SK-N-DZ (cell line): ENCODE data around the gene HCAR1. TPM values are rescaled to one million over a fixed set of nuclear protein-coding genes. Genes with fewer than 3 reads are reported as not detected.
"Not testable (repeated sequence)": the region's sequence is repeated elsewhere in the genome, so short reads cannot be mapped to it uniquely, and the experiment has no call there.

Source experiments
- DNase-seq: peaks from one replicate; pipeline ENCODE4 v3.0.0-alpha.2; 2015; ENCODE audit warnings: low spot score
- polyA plus RNA-seq, 2 experiments: library from polyadenylated mRNA; depleted of rRNA; stranded (reverse); fragments of >200 nt; gene quantifications; 2 replicates each; pipeline ENCODE4 v1.2.3, GENCODE V29; 2014

The HCAR1 gene, protein sequence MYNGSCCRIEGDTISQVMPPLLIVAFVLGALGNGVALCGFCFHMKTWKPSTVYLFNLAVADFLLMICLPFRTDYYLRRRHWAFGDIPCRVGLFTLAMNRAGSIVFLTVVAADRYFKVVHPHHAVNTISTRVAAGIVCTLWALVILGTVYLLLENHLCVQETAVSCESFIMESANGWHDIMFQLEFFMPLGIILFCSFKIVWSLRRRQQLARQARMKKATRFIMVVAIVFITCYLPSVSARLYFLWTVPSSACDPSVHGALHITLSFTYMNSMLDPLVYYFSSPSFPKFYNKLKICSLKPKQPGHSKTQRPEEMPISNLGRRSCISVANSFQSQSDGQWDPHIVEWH
- polyA plus RNA-seq (2014; cell fraction: cytosol; rRNA removed): 0.07 TPM in 1 of 2 replicates, not detected in the other
- not detected in 2 replicates for polyA plus RNA-seq (2014; cell fraction: nucleus; rRNA removed)

DNA sequence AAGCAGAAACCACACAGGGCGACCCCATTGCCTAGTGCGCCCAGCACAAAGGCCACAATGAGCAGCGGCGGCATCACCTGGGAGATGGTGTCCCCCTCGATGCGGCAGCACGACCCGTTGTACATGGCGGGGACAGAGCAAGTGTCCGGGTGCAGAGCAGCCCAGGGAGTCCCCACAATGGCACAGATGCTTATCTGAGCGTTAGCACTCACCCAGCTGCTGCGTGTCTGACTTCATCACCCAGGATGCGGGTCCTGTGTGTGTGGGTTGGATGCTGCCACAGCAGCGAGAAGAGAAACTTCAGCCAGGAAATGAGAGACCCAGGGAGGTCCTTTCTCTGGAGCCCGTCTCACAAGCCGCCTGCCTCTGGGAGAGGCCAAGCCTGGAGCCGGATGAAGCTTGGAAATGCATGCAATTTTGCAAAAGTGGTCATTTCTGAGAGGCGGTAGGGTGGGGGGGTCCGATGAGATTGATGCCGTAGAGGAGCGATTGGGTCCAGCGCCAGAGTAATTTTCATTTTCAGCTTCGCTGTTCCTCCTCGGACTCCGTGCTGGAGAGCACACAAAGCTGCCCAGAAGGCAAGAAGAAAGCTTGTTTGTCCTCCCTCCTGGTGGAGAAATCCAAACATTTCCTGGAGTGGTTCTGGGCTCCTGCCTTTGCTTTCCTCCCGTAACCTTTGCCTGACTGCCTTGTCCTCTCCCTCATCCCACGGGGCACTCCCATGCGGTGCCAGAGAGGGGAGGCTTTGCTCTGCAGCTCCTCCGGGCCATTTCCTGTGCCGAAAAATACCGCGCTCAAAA lies at the start of gene HCAR1:
HCAR1 (minus strand) TSS at position 630 of the 800 bp plus-strand sequence; CDS start at position 125, 505 bp downstream.
- DNase-seq: no peak

- no peak for DNase-seq
Measured at GRCh38 chr12:122757568-122757967, 26.9 kb upstream of the HCAR1 start.

DNA sequence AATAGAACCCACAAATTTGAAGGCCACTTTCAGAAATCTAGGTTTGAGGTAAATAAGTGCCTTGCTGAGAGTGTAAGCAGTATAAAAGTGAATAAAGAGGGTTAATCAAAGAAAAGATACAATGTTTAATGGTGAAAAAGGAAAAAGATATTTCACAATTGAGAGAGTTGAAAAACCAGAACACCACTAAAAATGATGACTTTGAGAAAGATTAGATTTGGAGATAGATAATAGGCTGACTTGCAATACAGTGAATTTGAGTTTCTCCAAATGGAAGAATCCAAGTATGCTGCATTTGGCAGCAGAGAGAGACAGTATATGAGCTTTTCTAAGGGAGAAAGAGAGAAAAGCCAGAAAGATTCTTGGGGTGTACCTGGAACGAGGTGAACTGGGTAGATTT lies 24.1 kb upstream of the HCAR1 start:
- DNase-seq: no peak

DNA sequence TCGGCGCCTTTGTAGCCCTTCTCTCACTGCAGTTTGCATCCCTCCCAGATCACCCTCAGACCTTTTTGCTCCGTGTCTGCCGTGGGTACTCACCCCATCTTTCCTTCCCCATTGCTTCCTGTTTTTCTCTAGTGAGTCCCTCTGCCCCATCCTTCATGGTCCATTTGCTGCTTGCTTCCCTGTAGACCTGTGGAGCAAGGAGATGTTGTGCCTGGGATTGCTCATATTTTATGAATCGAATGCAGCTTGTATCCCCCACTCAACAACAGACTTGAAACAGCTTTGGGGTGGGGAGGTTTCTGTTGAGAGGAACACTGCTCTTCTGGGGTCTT lies 22.6 kb upstream of the HCAR1 start:
- no peak for DNase-seq

DNA sequence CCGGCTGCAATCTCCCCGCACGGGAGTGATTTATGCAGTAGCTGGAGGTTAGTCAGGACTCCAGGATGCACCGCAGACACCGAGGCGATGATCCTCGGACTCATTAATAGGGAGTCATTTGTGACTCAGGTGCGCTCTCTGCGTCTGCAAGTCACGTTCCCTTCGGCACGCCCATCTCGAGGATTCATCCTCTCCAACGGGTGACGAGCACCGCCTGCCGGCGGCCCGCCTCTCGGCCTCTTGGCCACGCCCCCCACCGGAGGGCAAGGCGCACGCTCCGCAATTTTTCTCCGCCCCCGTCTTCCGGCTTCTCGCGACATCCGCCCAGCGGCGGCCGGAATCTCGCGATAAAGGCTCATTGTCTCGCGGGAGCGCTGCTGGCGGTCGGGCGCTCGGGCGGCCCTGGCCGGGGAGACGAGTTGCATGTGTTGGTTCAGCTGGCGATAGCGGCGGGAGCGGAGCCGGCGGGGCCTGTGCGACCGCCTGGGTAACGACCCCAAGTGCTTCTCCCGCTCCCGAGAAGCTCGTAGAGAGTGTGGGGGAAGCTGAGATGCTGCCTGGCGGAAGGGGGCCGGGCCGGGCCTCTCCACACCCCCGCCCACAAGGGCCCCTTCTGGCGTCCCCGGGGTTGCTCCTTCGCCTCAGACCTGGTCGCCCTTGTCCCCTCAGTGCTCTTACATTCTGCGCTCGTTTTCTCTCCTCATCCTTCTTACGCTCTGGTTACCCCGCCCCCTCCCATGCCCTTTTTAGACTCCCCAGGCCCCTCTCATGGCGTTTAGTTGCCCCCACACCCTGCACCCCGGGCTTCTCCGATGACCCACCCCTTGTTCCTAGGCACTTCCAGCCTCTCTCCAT lies 22.0 kb upstream of the HCAR1 start, which contains the start of gene DENR:
DENR (plus strand) TSS at position 361 of the 855 bp plus-strand sequence. CDS start 878 bp downstream, outside the sequence.
- peak; percentile 98 for DNase-seq

DNA sequence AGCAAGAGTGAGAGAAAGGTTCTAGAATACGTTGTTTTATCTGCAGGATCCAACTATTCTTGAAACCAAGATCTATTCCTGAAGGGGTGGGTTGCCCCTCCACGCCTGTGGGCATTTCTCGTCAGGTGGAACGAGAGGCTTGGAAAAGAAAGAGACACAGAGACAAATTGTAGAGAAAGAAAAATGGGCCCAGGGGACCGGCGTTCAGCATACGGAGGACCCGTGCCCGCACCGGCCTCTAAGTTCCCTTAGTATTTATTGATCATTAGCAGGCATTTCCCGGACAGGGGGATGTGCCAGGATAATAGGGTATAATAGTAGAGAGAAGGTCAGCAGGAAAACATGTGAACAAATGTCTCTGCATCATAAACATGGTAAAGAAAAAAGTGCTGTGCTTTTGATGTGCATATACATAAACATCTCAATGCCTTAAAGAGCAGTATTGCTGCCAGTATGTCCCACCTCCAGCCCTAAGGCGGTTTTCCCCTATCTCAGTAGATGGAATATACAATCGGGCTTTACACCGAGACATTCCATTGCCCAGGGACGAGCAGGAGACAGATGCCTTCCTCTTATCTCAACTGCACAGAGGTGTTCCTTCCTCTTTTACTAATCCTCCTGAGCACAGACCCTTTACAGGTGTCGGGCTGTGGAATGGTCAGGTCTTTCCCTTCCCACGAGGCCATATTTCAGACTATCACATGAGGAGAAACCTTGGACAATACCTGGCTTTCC lies 20.3 kb upstream of the HCAR1 start:
- DNase-seq: not testable (repeated sequence)

- DNase-seq: peak; percentile 71
Measured at GRCh38 chr12:122749569-122750332, 19.1 kb upstream of the HCAR1 start.

DNA sequence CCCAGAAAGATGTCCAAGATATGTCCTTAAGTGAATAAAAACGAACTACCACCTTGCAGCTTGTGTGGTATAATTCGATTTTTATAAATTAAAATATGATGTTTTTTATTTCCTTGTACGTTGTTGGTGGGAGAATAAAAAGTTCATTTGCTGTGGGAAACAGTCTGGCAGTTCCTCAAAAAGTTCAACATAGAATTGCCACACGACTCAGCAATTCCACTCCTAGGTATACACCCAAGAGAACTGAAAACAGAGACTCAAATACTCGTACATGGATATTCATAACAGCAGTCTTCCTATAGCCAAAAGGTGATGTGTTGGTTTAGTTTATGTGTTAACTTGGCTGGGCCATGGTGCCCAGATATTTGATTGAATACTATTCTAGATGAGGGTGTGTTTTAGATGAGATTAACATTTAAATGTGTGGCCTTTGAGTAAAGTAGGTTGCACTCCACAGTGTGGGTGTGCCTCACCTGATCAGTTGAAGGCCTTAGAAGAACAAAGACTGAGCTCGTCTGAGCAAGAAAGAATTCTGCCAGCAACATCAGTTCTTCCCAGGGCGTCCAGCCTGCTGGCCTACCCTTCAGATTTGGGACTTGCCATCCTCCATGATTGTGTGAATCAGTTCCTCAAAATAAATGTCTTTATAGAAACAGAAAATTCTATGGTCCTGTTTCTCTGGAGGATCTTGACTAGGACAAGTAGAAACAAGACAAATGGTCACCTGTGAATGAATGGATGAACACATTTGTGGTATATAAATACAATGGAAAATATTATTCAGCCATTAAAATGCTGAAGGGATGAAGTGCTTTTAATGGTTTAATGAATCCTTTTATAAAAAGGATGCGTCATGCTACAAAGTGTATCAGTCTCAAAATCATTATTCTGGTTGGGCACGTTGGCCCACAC lies 16.8 kb upstream of the HCAR1 start:
- no peak for DNase-seq

DNA sequence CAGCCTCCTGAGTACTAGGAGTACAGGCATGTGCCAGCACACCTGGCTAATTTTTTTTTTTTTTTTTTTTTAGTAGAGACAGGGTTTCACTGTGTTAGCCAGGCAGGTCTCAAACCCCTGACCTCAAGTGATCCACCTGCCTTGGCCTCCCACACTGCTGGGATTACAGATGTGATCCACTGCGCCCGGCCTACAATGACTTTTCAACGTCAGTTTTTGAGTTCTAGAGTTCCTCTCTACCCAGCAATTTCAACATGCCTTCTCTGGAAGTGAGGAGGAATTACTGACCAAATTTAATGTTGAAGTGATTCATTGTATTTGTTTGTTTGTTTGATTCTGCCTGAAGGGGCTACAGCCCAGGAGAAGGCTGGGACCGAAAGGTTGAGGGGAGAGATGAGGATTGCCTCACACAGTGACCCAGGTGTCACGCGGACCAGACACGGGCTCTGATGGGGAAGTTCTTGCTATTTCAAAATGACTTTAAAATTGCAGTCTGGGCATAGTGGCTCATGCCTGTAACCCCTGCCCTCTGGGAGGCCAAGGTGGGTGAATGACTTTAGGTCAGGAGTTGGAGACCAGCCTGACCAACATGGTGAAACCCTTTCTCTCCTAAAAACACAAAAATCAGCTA lies 13.4 kb upstream of the HCAR1 start:
- no peak for DNase-seq

- DNase-seq: peak; percentile 62
Measured at GRCh38 chr12:122740351-122740750, 9.7 kb upstream of the HCAR1 start.

- DNase-seq: no peak
Measured at GRCh38 chr12:122738571-122738970, 7.9 kb upstream of the HCAR1 start.

GRCh38 chr12:122732611-122733010 lies 2.0 kb upstream of the HCAR1 start:
- no peak for DNase-seq

- DNase-seq: no peak
Measured at GRCh38 chr12:122732170-122732569, 1.5 kb upstream of the HCAR1 start.

DNA sequence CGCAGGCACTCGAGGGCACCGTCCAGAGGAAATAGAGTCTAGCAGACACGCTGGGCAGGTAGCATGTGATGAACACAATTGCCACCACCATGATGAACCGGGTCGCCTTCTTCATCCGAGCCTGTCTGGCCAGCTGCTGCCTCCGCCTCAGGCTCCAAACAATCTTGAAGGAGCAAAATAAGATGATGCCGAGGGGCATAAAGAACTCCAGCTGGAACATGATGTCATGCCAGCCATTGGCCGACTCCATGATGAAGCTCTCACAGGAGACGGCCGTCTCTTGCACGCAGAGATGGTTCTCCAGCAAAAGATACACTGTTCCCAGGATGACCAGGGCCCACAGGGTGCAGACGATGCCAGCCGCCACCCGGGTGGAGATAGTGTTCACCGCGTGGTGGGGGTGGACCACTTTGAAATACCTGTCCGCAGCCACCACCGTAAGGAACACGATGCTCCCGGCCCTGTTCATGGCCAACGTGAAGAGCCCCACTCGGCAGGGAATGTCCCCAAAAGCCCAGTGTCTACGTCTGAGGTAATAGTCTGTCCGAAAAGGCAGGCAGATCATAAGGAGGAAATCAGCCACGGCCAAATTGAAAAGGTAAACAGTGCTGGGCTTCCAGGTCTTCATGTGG lies 945 bp downstream of the HCAR1 start:
- DNase-seq: no peak

- DNase-seq: no peak
Measured at GRCh38 chr12:122726080-122726558, 4.5 kb downstream of the HCAR1 start.

DNA sequence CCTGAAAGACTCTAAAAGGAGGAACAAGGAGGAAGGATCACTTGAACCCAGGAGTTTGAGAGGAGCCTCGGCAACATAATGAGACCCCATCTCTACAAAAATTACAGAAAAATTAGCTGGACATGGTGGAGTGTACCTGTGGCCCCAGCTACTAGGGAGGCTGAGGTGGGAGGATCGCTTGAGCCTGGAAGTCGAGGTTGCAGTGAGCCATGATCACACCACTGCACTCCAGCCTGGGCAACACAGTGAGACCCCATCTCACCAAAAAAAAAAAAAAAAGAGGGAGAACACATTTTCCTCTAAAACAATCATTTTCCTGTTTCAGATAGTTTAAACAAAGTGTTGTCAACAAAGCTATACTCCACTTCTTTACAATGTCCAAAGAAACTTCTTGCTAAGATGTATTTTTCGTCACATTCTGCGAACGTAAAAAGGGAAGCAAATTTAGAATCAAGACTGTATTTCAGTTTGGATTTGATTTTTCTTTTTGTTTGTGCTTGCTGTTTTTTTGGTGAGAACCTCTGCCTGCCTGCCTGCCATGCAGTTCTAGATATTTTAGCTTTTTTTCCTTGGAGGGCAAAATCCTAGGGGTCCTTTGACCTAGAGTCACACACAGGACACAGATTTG lies 5.1 kb downstream of the HCAR1 start:
- DNase-seq: no peak

DNA sequence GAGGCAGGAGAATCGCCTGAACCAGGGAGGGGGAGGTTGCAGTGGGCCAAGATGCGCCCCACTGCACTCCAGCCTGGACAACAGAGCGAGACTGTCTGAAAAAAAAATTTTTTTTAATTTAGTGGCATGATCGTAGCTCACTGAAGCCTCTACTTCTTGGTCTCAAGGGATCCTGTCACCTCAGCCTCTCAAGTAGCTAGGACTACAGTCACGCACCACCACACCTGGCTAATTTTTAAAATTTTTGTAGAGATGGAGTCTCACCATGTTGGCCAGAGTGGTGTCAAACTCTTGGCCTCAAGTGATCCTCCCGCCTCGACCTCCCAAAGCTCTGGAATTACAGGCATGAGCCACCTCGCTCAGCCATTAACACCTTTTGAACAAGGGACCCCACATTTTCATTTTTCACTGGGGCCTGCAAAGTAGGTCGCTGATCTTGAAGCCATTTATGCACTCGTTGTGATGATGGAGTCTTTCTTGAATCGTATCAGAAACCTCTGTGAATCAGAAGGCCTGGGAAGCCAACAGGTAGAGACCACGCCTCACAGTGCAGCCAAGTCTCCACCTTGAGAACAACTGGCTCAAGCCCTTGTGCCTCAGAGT lies 5.9 kb downstream of the HCAR1 start:
- DNase-seq: no peak
